Muscle layer of duodenum (tissue), 2 donors: ENCODE measurements around the gene ABCD3.

Experiments
- H3K27ac ChIP-seq: one replicate; pipeline ENCODE4 v1.7.0; 2013; ENCODE audit warnings: mild to moderate bottlenecking, low read length
- H3K27me3 ChIP-seq: one replicate; pipeline ENCODE4 v1.7.0; 2013; ENCODE audit warnings: low read depth, mild to moderate bottlenecking, control low read depth, low read length
- H3K36me3 ChIP-seq, 2 donors: one replicate each; pipeline ENCODE4 v1.7.0; 2013; ENCODE audit warnings: low read length in 2 of 2, control low read depth in 1 of 2, mild to moderate bottlenecking in 1 of 2; ENCODE audit not compliant: insufficient read depth in 2 of 2, control insufficient read depth in 1 of 2
- H3K4me1 ChIP-seq, 2 donors: one replicate each; pipeline ENCODE4 v1.7.0; 2013; ENCODE audit warnings: low read length in 2 of 2, mild to moderate bottlenecking in 2 of 2, control low read depth in 1 of 2, moderate library complexity in 1 of 2; ENCODE audit not compliant: insufficient read depth in 2 of 2, control insufficient read depth in 1 of 2
- H3K4me3 ChIP-seq, 2 donors: one replicate each; pipeline ENCODE4 v1.7.0; 2013; ENCODE audit warnings: low read length in 2 of 2, low read depth in 1 of 2, mild to moderate bottlenecking in 1 of 2
- H3K9me3 ChIP-seq, 2 donors: one replicate each; pipeline ENCODE4 v1.7.0; 2013; ENCODE audit warnings: low read length in 2 of 2, control low read depth in 1 of 2, mild to moderate bottlenecking in 1 of 2; ENCODE audit not compliant: control insufficient read depth in 1 of 2
- donor health status: healthy.

Gene ABCD3

GRCh38 chr1:94394247-94394646, 23.9 kb upstream of the ABCD3 start:
- H3K9me3 ChIP-seq: no peaks in the 10 kb centered on the region

GRCh38 chr1:94395231-94395630, 23.0 kb upstream of the ABCD3 start:
- Histone ChIP-seq H3K27me3 (no peaks in the 10 kb centered on the region), H3K4me1 (no peaks in the 10 kb centered on the region), H3K9me3 (no peaks in the 10 kb centered on the region), H3K36me3 (no peaks in the 10 kb centered on the region), H3K4me3 (no peak overlapping the region), H3K27ac (no peak overlapping the region)

More at GRCh38 chr1:94394247-94394646, 23.9 kb upstream of the ABCD3 start:
- Histone ChIP-seq H3K27ac (no peak overlapping the region), H3K36me3 (no peaks in the 10 kb centered on the region), H3K4me1 (no peaks in the 10 kb centered on the region), H3K27me3 (no peaks in the 10 kb centered on the region), H3K4me3 (no peak overlapping the region)

GRCh38 chr1:94395748-94396309, 22.4 kb upstream of the ABCD3 start:
- Histone ChIP-seq H3K9me3 (no peaks in the 10 kb centered on the region), H3K27ac (no peak overlapping the region), H3K4me3 (no peak overlapping the region), H3K4me1 (no peaks in the 10 kb centered on the region), H3K27me3 (no peaks in the 10 kb centered on the region), H3K36me3 (no peaks in the 10 kb centered on the region)

GRCh38 chr1:94396356-94397010, 21.7 kb upstream of the ABCD3 start:
- Histone ChIP-seq H3K36me3 (no peaks in the 10 kb centered on the region), H3K9me3 (no peaks in the 10 kb centered on the region), H3K4me3 (no peak overlapping the region), H3K27ac (no peak overlapping the region), H3K27me3 (no peaks in the 10 kb centered on the region), H3K4me1 (no peaks in the 10 kb centered on the region)

GRCh38 chr1:94398356-94398755, 19.8 kb upstream of the ABCD3 start:
- Histone ChIP-seq H3K27ac (no peak overlapping the region), H3K27me3 (no peaks in the 10 kb centered on the region), H3K4me3 (no peak overlapping the region), H3K36me3 (no peaks in the 10 kb centered on the region), H3K4me1 (no peaks in the 10 kb centered on the region), H3K9me3 (no peaks in the 10 kb centered on the region)

GRCh38 chr1:94399453-94399852, 18.7 kb upstream of the ABCD3 start:
- no peaks in the 10 kb centered on the region for H3K27me3 ChIP-seq
- no peaks in the 10 kb centered on the region for H3K36me3 ChIP-seq

GRCh38 chr1:94401206-94401605, 17.0 kb upstream of the ABCD3 start:
- Histone ChIP-seq H3K4me3 (no peak overlapping the region), H3K36me3 (no peaks in the 10 kb centered on the region), H3K27ac (no peak overlapping the region), H3K4me1 (no peaks in the 10 kb centered on the region), H3K27me3 (no peaks in the 10 kb centered on the region), H3K9me3 (no peaks in the 10 kb centered on the region)

More at GRCh38 chr1:94399453-94399852, 18.7 kb upstream of the ABCD3 start:
- H3K4me1 ChIP-seq: no peaks in the 10 kb centered on the region
- H3K27ac ChIP-seq: no peak overlapping the region
- H3K4me3 ChIP-seq: no peak overlapping the region
- no peaks in the 10 kb centered on the region for H3K9me3 ChIP-seq

- no peaks in the 10 kb centered on the region for H3K9me3 ChIP-seq
- no peaks in the 10 kb centered on the region for H3K36me3 ChIP-seq
- H3K4me3 ChIP-seq: no peak overlapping the region
- no peaks in the 10 kb centered on the region for H3K27me3 ChIP-seq
- H3K4me1 ChIP-seq: no peaks in the 10 kb centered on the region
- no peak overlapping the region for H3K27ac ChIP-seq
These were observed 11.7 kb upstream of the ABCD3 start for GRCh38 chr1:94406446-94406845.

GRCh38 chr1:94408104-94408830, 9.9 kb upstream of the ABCD3 start:
- no peak overlapping the region for H3K4me3 ChIP-seq
- H3K9me3 ChIP-seq: no peaks in the 10 kb centered on the region
- H3K4me1 ChIP-seq: no peaks in the 10 kb centered on the region
- no peaks in the 10 kb centered on the region for H3K36me3 ChIP-seq
- H3K27me3 ChIP-seq: no peaks in the 10 kb centered on the region
- H3K27ac ChIP-seq: no peak overlapping the region

GRCh38 chr1:94411237-94411636, 7.0 kb upstream of the ABCD3 start:
- H3K4me1 ChIP-seq: no peaks in the 10 kb centered on the region
- no peak overlapping the region for H3K27ac ChIP-seq
- no peaks in the 10 kb centered on the region for H3K36me3 ChIP-seq
- H3K27me3 ChIP-seq: no peaks in the 10 kb centered on the region
- H3K9me3 ChIP-seq: no peaks in the 10 kb centered on the region
- no peak overlapping the region for H3K4me3 ChIP-seq

- H3K27ac ChIP-seq: no peak overlapping the region
These were observed 4.9 kb upstream of the ABCD3 start for GRCh38 chr1:94413311-94413710.

More at GRCh38 chr1:94413311-94413710, 4.9 kb upstream of the ABCD3 start:
- H3K36me3 ChIP-seq: no peaks in the 10 kb centered on the region
- peaks cover 5 to 9% of the 10 kb centered on the region in 2 donors for H3K4me1 ChIP-seq
- H3K9me3 ChIP-seq: no peaks in the 10 kb centered on the region
- H3K27me3 ChIP-seq: no peaks in the 10 kb centered on the region
- H3K4me3 ChIP-seq: no peak overlapping the region
